ENCODE results near the gene DNAJC2. TPM values are rescaled to one million over a fixed set of nuclear protein-coding genes. Genes with fewer than 3 reads are reported as not detected.

DNAJC2 gene
- total RNA-seq, 1 donor from 2014 or later, result 41.0 TPM

- no peak overlapping the region for H3K4me3 ChIP-seq
- no peaks in the 10 kb centered on the region for H3F3A ChIP-seq (ENCODE audit: low read depth)
- H3K9ac ChIP-seq, result no peak overlapping the region
- H3K4me3 Mint-ChIP-seq, result no peak overlapping the region
- peaks cover 19% of the 10 kb centered on the region for H3K36me3 ChIP-seq
- H3K27me3 Mint-ChIP-seq (ENCODE audit: insufficient read depth, low read depth), result no peaks in the 10 kb centered on the region
- H3K36me3 Mint-ChIP-seq, result peaks cover 14% of the 10 kb centered on the region
- H4K20me1 ChIP-seq (ENCODE audit: low read depth), result peaks cover 19% of the 10 kb centered on the region
- H3K9me3 Mint-ChIP-seq, result no peaks in the 10 kb centered on the region
- H3K27ac Mint-ChIP-seq, result no peak overlapping the region
- no peak overlapping the region for H3K27ac ChIP-seq
- H2AFZ ChIP-seq (replicated peaks), result no peak overlapping the region
- peaks cover 9% of the 10 kb centered on the region for H3K4me1 ChIP-seq
- no peak for DNase-seq (ENCODE audit: low spot score)
- TF ChIP-seq EZH2 (IDR thresholded peaks at IDR 0.05) (no peak), CTCF (IDR thresholded peaks at IDR 0.05) (no peak), EZH2phosphoT487 (IDR thresholded peaks at IDR 0.05) (no peak)
- H3K9me3 ChIP-seq (ENCODE audit: low read depth), result no peaks in the 10 kb centered on the region
- peaks cover 10% of the 10 kb centered on the region for H3K4me1 Mint-ChIP-seq
- no peaks in the 10 kb centered on the region for H3K27me3 ChIP-seq
- no peak overlapping the region for H3K4me2 ChIP-seq
- H3K79me2 ChIP-seq (ENCODE audit: low read depth), result peaks cover 47% of the 10 kb centered on the region
Observed at GRCh38 chr7:103299660-103300059, 44.9 kb downstream of the DNAJC2 start.

- TF ChIP-seq CTCF (IDR thresholded peaks at IDR 0.05), result no peak
- no peak for TF ChIP-seq EZH2phosphoT487 (IDR thresholded peaks at IDR 0.05)
- no peak for DNase-seq (ENCODE audit: low spot score)
- H3K79me2 ChIP-seq (ENCODE audit: low read depth), result peaks cover 44% of the 10 kb centered on the region
- Mint-ChIP-seq H3K36me3 (peaks cover 5% of the 10 kb centered on the region), H3K27ac (peak overlapping the region; percentile 40), H3K9me3 (no peaks in the 10 kb centered on the region), H3K4me1 (peaks cover 10% of the 10 kb centered on the region), H3K4me3 (peak overlapping the region; percentile 90), H3K27me3 (ENCODE audit: insufficient read depth, low read depth) (no peaks in the 10 kb centered on the region)
- no peaks in the 10 kb centered on the region for H3K9me3 ChIP-seq (ENCODE audit: low read depth)
- peaks cover 9% of the 10 kb centered on the region for H3K4me1 ChIP-seq
- H3F3A ChIP-seq (ENCODE audit: low read depth), result no peaks in the 10 kb centered on the region
- peaks cover 11% of the 10 kb centered on the region for H3K36me3 ChIP-seq
- peak overlapping the region; percentile 93 for H3K4me3 ChIP-seq
- H2AFZ ChIP-seq (replicated peaks), result peak overlapping the region; percentile 96
- peaks cover 2% of the 10 kb centered on the region for H3K27me3 ChIP-seq
- peaks cover 15% of the 10 kb centered on the region for H4K20me1 ChIP-seq (ENCODE audit: low read depth)
- peak overlapping the region; percentile 94 for H3K9ac ChIP-seq
- H3K27ac ChIP-seq, result no peak overlapping the region
- H3K4me2 ChIP-seq, result peak overlapping the region; percentile 86
Observed at GRCh38 chr7:103297837-103298179, 46.8 kb downstream of the DNAJC2 start.

- peak within 1 kb of the TSS; percentile 90 for H3K4me3 Mint-ChIP-seq
- Histone ChIP-seq H3K27ac (peak within 1 kb of the TSS; percentile 79), H3K4me1 (peaks cover 9% of the 10 kb centered on the region), H2AFZ (replicated peaks) (peak within 1 kb of the TSS; percentile 96), H3K79me2 (ENCODE audit: low read depth) (peaks cover 44% of the 10 kb centered on the region), H3K36me3 (peaks cover 10% of the 10 kb centered on the region), H3F3A (ENCODE audit: low read depth) (no peaks in the 10 kb centered on the region), H4K20me1 (ENCODE audit: low read depth) (peaks cover 10% of the 10 kb centered on the region), H3K4me3 (peak within 1 kb of the TSS; percentile 93), H3K4me2 (peak within 1 kb of the TSS; percentile 86), H3K27me3 (peaks cover 3% of the 10 kb centered on the region), H3K9ac (peak within 1 kb of the TSS; percentile 94), H3K9me3 (ENCODE audit: low read depth) (no peaks in the 10 kb centered on the region)
- peaks cover 13% of the 10 kb centered on the region for H3K4me1 Mint-ChIP-seq
- H3K36me3 Mint-ChIP-seq, result peaks cover 5% of the 10 kb centered on the region
- H3K9me3 Mint-ChIP-seq, result no peaks in the 10 kb centered on the region
- TF ChIP-seq CTCF (IDR thresholded peaks at IDR 0.05) (peak; percentile 86), EZH2 (IDR thresholded peaks at IDR 0.05) (peak; percentile 76), EZH2phosphoT487 (IDR thresholded peaks at IDR 0.05) (no peak)
- no peaks in the 10 kb centered on the region for H3K27me3 Mint-ChIP-seq (ENCODE audit: insufficient read depth, low read depth)
- DNase-seq (ENCODE audit: low spot score), result peak; percentile 94
- peak within 1 kb of the TSS; percentile 88 for H3K27ac Mint-ChIP-seq
Observed at GRCh38 chr7:103296901-103297836, 47.4 kb downstream of the DNAJC2 start, which contains the start of gene PMPCB. PMPCB (plus strand) TSS chr7:103297435; CDS start chr7:103297460, 25 bp downstream.
